ENCODE results near the gene TGIF1.
"Not testable (repeated sequence)": the region's sequence is repeated elsewhere in the genome, so short reads cannot be mapped to it uniquely, and the experiment has no call there.

TGIF1 gene

DNA sequence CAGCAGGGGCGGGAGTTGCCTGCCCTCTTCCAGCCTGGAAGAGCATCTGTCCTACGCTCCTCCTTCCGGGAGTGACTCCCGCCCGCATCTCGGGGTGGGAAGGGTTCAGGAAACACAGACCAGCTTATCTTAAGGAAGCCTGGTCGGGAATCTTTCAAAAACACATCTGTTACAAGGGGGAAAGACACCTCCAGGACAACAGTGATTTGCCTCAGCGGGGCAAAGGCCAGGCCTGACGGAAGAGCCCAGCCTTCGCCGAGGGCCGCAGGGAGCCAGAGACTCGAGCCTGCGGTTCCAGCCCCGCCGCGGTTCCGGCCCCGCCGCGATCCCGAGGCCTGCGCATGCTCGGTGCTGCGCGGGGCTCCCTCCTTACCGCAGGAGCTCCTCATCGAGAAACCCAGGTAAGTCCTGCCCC lies 38.1 kb upstream of the TGIF1 start:
- H3K9ac ChIP-seq (ENCODE audit: low read depth, low read length), result no peak overlapping the region
- H3K4me3 ChIP-seq (ENCODE audit: low read depth, low read length), result no peak overlapping the region
- no peaks in the 10 kb centered on the region for H3K36me3 ChIP-seq (ENCODE audit: control insufficient read depth, insufficient read depth, low read length)
- H3K4me1 ChIP-seq (ENCODE audit: control insufficient read depth, insufficient read depth, low read length), result no peaks in the 10 kb centered on the region
- H3K27ac ChIP-seq (ENCODE audit: low read depth, low read length), result no peak overlapping the region
- H3K9me3 ChIP-seq (ENCODE audit: control insufficient read depth, insufficient read depth, low read length), result no peaks in the 10 kb centered on the region
- H3K27me3 ChIP-seq (ENCODE audit: control insufficient read depth, insufficient read depth, low read length), result no peaks in the 10 kb centered on the region

DNA sequence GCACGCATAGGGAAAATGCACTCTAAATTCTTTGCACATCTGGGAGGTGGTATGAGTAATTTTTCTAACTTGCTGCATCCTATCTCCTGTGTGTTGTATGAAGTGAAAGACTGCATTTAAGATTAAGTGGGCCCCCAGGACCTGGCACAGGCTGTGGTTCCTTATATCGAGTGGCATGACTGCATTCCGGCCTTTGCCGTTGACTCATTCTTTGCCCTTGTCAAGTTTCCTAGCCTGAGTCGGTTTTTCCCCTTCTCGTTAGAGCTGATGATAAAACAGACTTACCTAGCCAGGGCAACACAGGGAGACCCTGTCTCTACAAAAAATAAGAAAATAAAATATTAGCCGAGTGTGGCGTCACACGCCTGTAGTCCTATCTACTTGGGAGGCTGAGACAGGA lies 37.4 kb upstream of the TGIF1 start:
- H3K27ac ChIP-seq (ENCODE audit: low read depth, low read length); H3K36me3 ChIP-seq (ENCODE audit: control insufficient read depth, insufficient read depth, low read length); H3K27me3 ChIP-seq (ENCODE audit: control insufficient read depth, insufficient read depth, low read length); H3K9ac ChIP-seq (ENCODE audit: low read depth, low read length); H3K9me3 ChIP-seq (ENCODE audit: control insufficient read depth, insufficient read depth, low read length); H3K4me1 ChIP-seq (ENCODE audit: control insufficient read depth, insufficient read depth, low read length); H3K4me3 ChIP-seq (ENCODE audit: low read depth, low read length): not testable (repeated sequence)

- no peaks in the 10 kb centered on the region for H3K36me3 ChIP-seq (ENCODE audit: control insufficient read depth, insufficient read depth, low read length)
- H3K9ac ChIP-seq (ENCODE audit: low read depth, low read length), result no peak overlapping the region
- H3K9me3 ChIP-seq (ENCODE audit: control insufficient read depth, insufficient read depth, low read length), result no peaks in the 10 kb centered on the region
- H3K27me3 ChIP-seq (ENCODE audit: control insufficient read depth, insufficient read depth, low read length), result no peaks in the 10 kb centered on the region
- H3K27ac ChIP-seq (ENCODE audit: low read depth, low read length), result no peak overlapping the region
- no peak overlapping the region for H3K4me3 ChIP-seq (ENCODE audit: low read depth, low read length)
- no peaks in the 10 kb centered on the region for H3K4me1 ChIP-seq (ENCODE audit: control insufficient read depth, insufficient read depth, low read length)
Observed at GRCh38 chr18:3415110-3415509, 34.9 kb upstream of the TGIF1 start.

DNA sequence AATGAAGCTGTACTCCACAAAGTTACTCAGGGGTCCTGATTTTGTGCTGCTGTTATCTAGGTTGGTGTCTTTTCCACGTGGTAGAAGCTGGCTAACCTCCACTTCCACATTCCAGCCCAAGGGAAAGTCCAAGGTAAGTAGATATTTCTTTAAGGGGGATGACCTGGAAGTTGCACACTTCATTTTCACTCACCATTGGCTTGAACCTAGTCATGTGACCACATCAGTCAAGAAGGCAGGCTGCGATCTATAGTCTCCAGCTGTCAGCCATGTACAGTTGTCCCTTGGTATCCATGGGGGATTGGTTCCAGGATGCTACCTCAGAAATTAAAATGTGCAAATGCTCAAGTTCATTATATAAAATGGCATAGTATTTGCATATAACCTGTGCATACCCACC lies 31.9 kb upstream of the TGIF1 start:
- no peak overlapping the region for H3K27ac ChIP-seq (ENCODE audit: low read depth, low read length)
- no peaks in the 10 kb centered on the region for H3K27me3 ChIP-seq (ENCODE audit: control insufficient read depth, insufficient read depth, low read length)
- H3K36me3 ChIP-seq (ENCODE audit: control insufficient read depth, insufficient read depth, low read length), result no peaks in the 10 kb centered on the region
- no peaks in the 10 kb centered on the region for H3K4me1 ChIP-seq (ENCODE audit: control insufficient read depth, insufficient read depth, low read length)
- no peak overlapping the region for H3K4me3 ChIP-seq (ENCODE audit: low read depth, low read length)
- H3K9ac ChIP-seq (ENCODE audit: low read depth, low read length), result no peak overlapping the region
- H3K9me3 ChIP-seq (ENCODE audit: control insufficient read depth, insufficient read depth, low read length), result no peaks in the 10 kb centered on the region

DNA sequence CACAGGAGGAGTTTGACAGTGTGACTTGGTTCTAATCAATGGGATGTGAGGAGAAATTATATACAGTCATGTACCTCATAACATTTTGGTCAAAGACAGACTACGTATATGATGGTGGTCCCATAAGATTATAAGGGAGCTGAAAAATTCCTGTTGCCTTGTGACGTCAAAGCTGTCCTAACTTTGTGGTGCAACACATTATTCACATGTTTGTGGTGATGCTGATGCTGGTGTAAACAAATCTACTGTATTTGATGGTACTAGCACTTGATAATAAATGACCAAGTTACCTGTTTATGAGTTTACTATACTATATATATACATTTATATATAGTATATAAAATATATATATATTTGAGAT lies 29.1 kb upstream of the TGIF1 start:
- H3K27ac ChIP-seq (ENCODE audit: low read depth, low read length), result no peak overlapping the region
- H3K9ac ChIP-seq (ENCODE audit: low read depth, low read length), result no peak overlapping the region
- H3K27me3 ChIP-seq (ENCODE audit: control insufficient read depth, insufficient read depth, low read length), result no peaks in the 10 kb centered on the region
- no peak overlapping the region for H3K4me3 ChIP-seq (ENCODE audit: low read depth, low read length)
- no peaks in the 10 kb centered on the region for H3K9me3 ChIP-seq (ENCODE audit: control insufficient read depth, insufficient read depth, low read length)
- H3K36me3 ChIP-seq (ENCODE audit: control insufficient read depth, insufficient read depth, low read length), result no peaks in the 10 kb centered on the region
- no peaks in the 10 kb centered on the region for H3K4me1 ChIP-seq (ENCODE audit: control insufficient read depth, insufficient read depth, low read length)

DNA sequence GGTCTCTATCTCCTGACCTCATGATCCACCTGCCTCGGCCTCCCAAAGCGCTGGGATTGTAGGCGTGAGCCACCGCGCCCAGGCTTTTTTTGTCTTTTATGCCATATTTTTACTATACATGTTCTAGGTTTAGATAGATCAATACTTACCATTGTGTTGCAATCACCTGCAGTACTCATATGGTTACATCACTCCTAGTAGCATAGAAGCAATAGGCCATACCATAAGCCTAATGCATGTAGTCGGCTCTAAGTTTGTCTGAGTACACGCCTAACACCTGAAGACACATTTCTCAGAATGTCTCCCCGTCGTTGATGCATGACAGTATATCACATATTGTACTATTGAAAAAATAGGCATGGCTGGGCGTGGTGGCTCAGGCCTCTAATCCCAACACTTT lies 27.1 kb upstream of the TGIF1 start:
- Histone ChIP-seq H3K27ac (ENCODE audit: low read depth, low read length) (no peak overlapping the region), H3K36me3 (ENCODE audit: control insufficient read depth, insufficient read depth, low read length) (no peaks in the 10 kb centered on the region), H3K4me3 (ENCODE audit: low read depth, low read length) (no peak overlapping the region), H3K9me3 (ENCODE audit: control insufficient read depth, insufficient read depth, low read length) (no peaks in the 10 kb centered on the region), H3K27me3 (ENCODE audit: control insufficient read depth, insufficient read depth, low read length) (no peaks in the 10 kb centered on the region), H3K4me1 (ENCODE audit: control insufficient read depth, insufficient read depth, low read length) (no peaks in the 10 kb centered on the region), H3K9ac (ENCODE audit: low read depth, low read length) (no peak overlapping the region)

GRCh38 chr18:3424280-3424890 lies 25.6 kb upstream of the TGIF1 start:
- Histone ChIP-seq H3K36me3 (ENCODE audit: control insufficient read depth, insufficient read depth, low read length) (no peaks in the 10 kb centered on the region), H3K4me3 (ENCODE audit: low read depth, low read length) (no peak overlapping the region), H3K27me3 (ENCODE audit: control insufficient read depth, insufficient read depth, low read length) (no peaks in the 10 kb centered on the region), H3K4me1 (ENCODE audit: control insufficient read depth, insufficient read depth, low read length) (no peaks in the 10 kb centered on the region), H3K9ac (ENCODE audit: low read depth, low read length) (no peak overlapping the region), H3K27ac (ENCODE audit: low read depth, low read length) (no peak overlapping the region), H3K9me3 (ENCODE audit: control insufficient read depth, insufficient read depth, low read length) (no peaks in the 10 kb centered on the region)

DNA sequence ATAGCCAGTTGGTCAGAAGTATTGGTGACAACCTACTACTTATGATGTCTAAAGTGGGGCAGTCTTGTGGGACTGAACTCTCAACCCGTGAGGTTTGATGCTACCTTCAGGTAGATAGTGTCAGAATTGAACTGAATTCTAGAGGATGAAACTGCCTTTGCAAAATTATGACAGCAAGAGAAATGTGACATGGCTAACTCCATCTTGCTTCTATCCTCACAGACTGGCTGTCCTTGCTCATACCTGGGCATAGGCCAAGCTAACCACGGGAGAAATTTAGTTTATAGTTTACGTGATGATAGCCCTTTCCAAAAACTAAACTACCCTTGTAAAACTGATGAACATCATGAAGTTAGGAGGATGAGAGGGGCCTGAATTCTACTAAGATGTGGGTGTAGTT lies 24.9 kb upstream of the TGIF1 start:
- Histone ChIP-seq H3K4me1 (ENCODE audit: control insufficient read depth, insufficient read depth, low read length) (no peaks in the 10 kb centered on the region), H3K9ac (ENCODE audit: low read depth, low read length) (no peak overlapping the region), H3K27ac (ENCODE audit: low read depth, low read length) (no peak overlapping the region), H3K9me3 (ENCODE audit: control insufficient read depth, insufficient read depth, low read length) (no peaks in the 10 kb centered on the region), H3K4me3 (ENCODE audit: low read depth, low read length) (no peak overlapping the region), H3K36me3 (ENCODE audit: control insufficient read depth, insufficient read depth, low read length) (no peaks in the 10 kb centered on the region), H3K27me3 (ENCODE audit: control insufficient read depth, insufficient read depth, low read length) (no peaks in the 10 kb centered on the region)

DNA sequence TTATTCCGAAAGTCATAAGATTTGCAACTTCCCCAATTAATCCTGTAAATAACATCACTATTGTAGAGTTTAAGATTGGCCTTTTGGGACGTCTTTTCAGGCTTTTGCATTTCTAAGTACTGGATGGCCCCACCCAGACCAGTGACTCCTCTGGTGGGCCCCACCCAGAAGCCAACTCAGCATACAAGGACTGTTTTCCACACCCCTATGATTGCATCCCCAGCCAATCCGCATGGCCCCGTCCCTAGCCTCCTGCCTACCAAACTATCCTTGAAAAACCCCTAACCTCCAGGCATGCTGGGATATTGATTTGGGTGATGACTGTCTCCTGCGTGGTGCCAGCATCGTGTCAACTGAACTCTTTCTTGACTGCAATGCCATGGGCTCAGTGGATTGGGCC lies 24.5 kb upstream of the TGIF1 start:
- Histone ChIP-seq H3K4me1 (ENCODE audit: control insufficient read depth, insufficient read depth, low read length) (no peaks in the 10 kb centered on the region), H3K9ac (ENCODE audit: low read depth, low read length) (no peak overlapping the region), H3K27ac (ENCODE audit: low read depth, low read length) (no peak overlapping the region), H3K36me3 (ENCODE audit: control insufficient read depth, insufficient read depth, low read length) (no peaks in the 10 kb centered on the region), H3K27me3 (ENCODE audit: control insufficient read depth, insufficient read depth, low read length) (no peaks in the 10 kb centered on the region), H3K9me3 (ENCODE audit: control insufficient read depth, insufficient read depth, low read length) (no peaks in the 10 kb centered on the region), H3K4me3 (ENCODE audit: low read depth, low read length) (no peak overlapping the region)

DNA sequence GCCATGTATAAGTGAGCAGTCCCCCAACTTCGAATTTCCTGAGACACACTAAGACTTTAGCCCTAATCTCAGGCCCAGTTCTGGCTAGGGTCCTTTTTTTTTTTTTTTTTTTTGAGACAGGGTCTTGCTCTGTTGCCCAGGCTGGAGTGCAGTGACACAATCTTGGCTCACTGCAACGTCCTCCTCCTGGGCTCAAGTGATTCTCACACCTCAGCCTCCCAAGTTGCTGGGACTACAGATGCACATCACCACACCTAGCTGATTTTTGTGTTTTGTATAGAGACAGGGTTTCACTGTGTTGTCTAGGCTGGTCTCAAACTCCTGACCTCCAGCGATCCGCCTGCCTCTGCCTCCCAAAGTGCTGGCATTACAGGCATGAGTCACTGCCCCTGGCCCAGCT lies 23.9 kb upstream of the TGIF1 start:
- Histone ChIP-seq H3K4me3 (ENCODE audit: low read depth, low read length) (no peak overlapping the region), H3K36me3 (ENCODE audit: control insufficient read depth, insufficient read depth, low read length) (no peaks in the 10 kb centered on the region), H3K9ac (ENCODE audit: low read depth, low read length) (no peak overlapping the region)

DNA sequence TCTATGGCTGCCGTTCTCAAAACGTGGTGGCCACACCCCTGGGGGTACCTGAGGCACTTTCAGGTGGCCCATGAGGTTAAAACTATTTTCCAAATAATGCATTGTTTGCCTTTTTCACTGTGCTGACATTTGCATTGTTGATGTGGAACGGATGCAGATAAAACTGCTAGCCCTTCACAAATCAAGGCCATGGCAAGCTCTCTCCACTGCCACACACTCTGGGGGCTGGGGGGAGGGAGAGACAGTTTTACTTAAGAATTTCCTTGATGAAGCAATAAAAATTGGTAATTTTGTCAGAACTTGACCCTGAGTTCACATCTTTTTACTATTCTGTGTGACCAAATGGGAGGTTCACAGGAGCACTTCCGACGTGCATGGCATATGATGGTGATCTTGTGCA lies 22.0 kb upstream of the TGIF1 start:
- Histone ChIP-seq H3K27me3 (ENCODE audit: control insufficient read depth, insufficient read depth, low read length) (no peaks in the 10 kb centered on the region), H3K27ac (ENCODE audit: low read depth, low read length) (no peak overlapping the region), H3K9ac (ENCODE audit: low read depth, low read length) (no peak overlapping the region), H3K4me1 (ENCODE audit: control insufficient read depth, insufficient read depth, low read length) (no peaks in the 10 kb centered on the region), H3K9me3 (ENCODE audit: control insufficient read depth, insufficient read depth, low read length) (no peaks in the 10 kb centered on the region), H3K4me3 (ENCODE audit: low read depth, low read length) (no peak overlapping the region), H3K36me3 (ENCODE audit: control insufficient read depth, insufficient read depth, low read length) (no peaks in the 10 kb centered on the region)

More for the DNA sequence above, 23.9 kb upstream of the TGIF1 start:
- Histone ChIP-seq H3K27ac (ENCODE audit: low read depth, low read length) (no peak overlapping the region), H3K4me1 (ENCODE audit: control insufficient read depth, insufficient read depth, low read length) (no peaks in the 10 kb centered on the region), H3K9me3 (ENCODE audit: control insufficient read depth, insufficient read depth, low read length) (no peaks in the 10 kb centered on the region), H3K27me3 (ENCODE audit: control insufficient read depth, insufficient read depth, low read length) (no peaks in the 10 kb centered on the region)

DNA sequence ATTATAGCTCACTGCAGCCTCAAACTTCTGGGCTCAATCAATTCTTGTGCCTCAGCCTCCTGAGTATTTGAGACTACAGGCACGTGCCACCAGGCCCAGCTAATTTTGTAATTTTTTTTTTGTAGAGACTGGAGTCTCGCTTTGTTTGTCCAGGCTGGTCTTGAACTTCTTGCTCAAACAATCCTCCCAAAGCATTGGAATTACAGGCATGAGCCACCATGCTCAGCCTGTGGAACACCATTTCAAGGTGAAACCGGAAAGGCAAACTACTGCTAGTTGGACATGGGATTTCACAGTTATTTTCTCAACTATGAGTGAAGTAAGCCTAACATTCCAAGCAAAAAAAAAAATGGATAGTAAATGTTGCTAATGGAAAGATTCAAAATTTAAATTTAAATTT lies 20.9 kb upstream of the TGIF1 start:
- Histone ChIP-seq H3K4me1 (ENCODE audit: control insufficient read depth, insufficient read depth, low read length) (no peaks in the 10 kb centered on the region), H3K27me3 (ENCODE audit: control insufficient read depth, insufficient read depth, low read length) (no peaks in the 10 kb centered on the region), H3K9me3 (ENCODE audit: control insufficient read depth, insufficient read depth, low read length) (no peaks in the 10 kb centered on the region), H3K9ac (ENCODE audit: low read depth, low read length) (no peak overlapping the region), H3K4me3 (ENCODE audit: low read depth, low read length) (no peak overlapping the region), H3K36me3 (ENCODE audit: control insufficient read depth, insufficient read depth, low read length) (no peaks in the 10 kb centered on the region), H3K27ac (ENCODE audit: low read depth, low read length) (no peak overlapping the region)
